ENCODE data around the gene GRB14. TPM values are rescaled to one million over a fixed set of nuclear protein-coding genes. Genes with fewer than 3 reads are reported as not detected.

Gene GRB14
- total and polyA plus RNA-seq, 2 donors, result 0.19 to 0.41 TPM

DNA sequence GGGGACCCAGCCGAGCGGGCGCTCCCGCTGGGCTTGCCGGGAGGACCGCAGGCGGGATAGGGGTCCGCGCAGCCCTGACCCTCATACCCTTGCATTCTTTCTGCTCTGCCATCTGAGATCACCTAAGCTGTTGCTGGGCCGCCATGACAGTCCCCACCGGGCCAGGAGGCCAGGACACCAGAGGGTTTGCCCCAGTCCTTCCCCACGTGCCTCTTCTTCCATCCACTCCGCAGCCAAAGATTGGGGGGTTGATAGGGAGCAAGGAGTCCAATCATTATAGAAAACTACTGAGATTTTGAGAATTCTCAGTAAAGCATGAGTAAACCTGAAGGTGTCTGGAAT lies 453 bp upstream of the GRB14 start:
- Histone ChIP-seq H3K27ac (ENCODE audit: low read depth in 1 of 2, low read length in 1 of 2) (no peak overlapping the region), H3K27me3 (ENCODE audit: control insufficient read depth in 2 of 2, insufficient read depth in 1 of 2, low read length in 1 of 2) (peaks cover 24 to 47% of the 10 kb centered on the region in 2 donors), H3K4me3 (ENCODE audit: low read length in 2 of 2) (peak overlapping the region in 1 of 2 donors; percentile 47), H3K9me3 (ENCODE audit: control insufficient read depth in 2 of 2, insufficient read depth in 1 of 2, low read length in 1 of 2) (no peaks in the 10 kb centered on the region), H3K4me1 (ENCODE audit: control insufficient read depth in 2 of 2, insufficient read depth in 2 of 2, low read length in 2 of 2) (peaks cover 6 to 7% of the 10 kb centered on the region in 2 donors), H3K36me3 (ENCODE audit: control insufficient read depth in 2 of 2, insufficient read depth in 2 of 2, low read length in 1 of 2) (no peaks in the 10 kb centered on the region)
- 4% methylated on average over 13 of the region's 13 CpGs for WGBS
- peak in 1 of 9 donors; percentile 2 for DNase-seq (ENCODE audit: low read depth in 6 of 9, low spot score in 9 of 9)

DNA sequence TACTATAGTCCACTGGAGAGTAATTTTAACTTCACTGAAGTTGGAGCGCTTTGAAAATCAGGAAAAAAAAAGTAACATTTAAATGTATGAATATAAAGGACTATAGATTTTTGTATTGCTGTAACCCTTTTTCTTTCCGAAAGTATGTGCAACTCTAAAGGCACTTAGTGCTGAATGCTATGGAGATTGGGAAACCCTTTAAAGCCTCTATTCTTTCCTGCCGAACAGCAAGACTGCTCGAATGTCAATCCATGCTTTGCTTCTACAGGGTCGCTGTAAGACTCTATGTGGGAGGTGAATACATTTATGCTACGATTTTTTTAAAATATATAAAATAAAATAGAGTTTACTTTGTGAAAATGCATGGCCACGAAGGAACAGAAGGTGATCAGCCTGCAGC lies 825 bp downstream of the GRB14 start:
- no peak overlapping the region for H3K27ac ChIP-seq (ENCODE audit: low read depth in 1 of 2, low read length in 1 of 2)
- H3K9me3 ChIP-seq (ENCODE audit: control insufficient read depth in 2 of 2, insufficient read depth in 1 of 2, low read length in 1 of 2), result no peaks in the 10 kb centered on the region
- no peak overlapping the region for H3K4me3 ChIP-seq (ENCODE audit: low read length in 2 of 2)
- WGBS, result 26% methylated on average over 7 of the region's 7 CpGs
- H3K4me1 ChIP-seq (ENCODE audit: control insufficient read depth in 2 of 2, insufficient read depth in 2 of 2, low read length in 2 of 2), result peaks cover 6 to 7% of the 10 kb centered on the region in 2 donors
- DNase-seq (ENCODE audit: low read depth in 6 of 9, low spot score in 9 of 9), result no peak
- peaks cover 24 to 47% of the 10 kb centered on the region in 2 donors for H3K27me3 ChIP-seq (ENCODE audit: control insufficient read depth in 2 of 2, insufficient read depth in 1 of 2, low read length in 1 of 2)
- H3K36me3 ChIP-seq (ENCODE audit: control insufficient read depth in 2 of 2, insufficient read depth in 2 of 2, low read length in 1 of 2), result no peaks in the 10 kb centered on the region

DNA sequence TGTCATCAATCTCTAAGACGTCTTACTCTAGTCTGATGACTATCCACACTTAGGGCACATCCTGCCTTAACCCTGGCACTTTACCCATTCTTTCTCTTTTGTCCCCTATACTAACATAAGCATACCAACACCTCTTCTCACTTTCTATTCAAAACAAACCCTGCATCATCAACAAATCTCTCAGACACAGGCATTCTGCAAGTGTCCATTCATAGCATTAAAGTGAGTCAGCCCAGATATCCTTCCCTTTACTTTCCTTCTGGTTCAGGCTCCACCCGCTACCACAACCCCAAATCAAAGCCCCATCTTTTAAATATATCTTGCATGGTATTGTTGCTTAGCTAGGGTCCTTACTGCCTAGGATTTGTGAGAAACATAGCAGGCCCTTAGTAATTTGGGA lies 3.8 kb downstream of the GRB14 start:
- H3K36me3 ChIP-seq (ENCODE audit: control insufficient read depth in 2 of 2, insufficient read depth in 2 of 2, low read length in 1 of 2), result no peaks in the 10 kb centered on the region
- WGBS, result 93% methylated on average over 2 of the region's 2 CpGs
- H3K27ac ChIP-seq (ENCODE audit: low read depth in 1 of 2, low read length in 1 of 2), result no peak overlapping the region
- H3K27me3 ChIP-seq (ENCODE audit: control insufficient read depth in 2 of 2, insufficient read depth in 1 of 2, low read length in 1 of 2), result peaks cover 17 to 34% of the 10 kb centered on the region in 2 donors
- H3K9me3 ChIP-seq (ENCODE audit: control insufficient read depth in 2 of 2, insufficient read depth in 1 of 2, low read length in 1 of 2), result no peaks in the 10 kb centered on the region
- DNase-seq (ENCODE audit: low read depth in 6 of 9, low spot score in 9 of 9), result no peak
- H3K4me3 ChIP-seq (ENCODE audit: low read length in 2 of 2), result no peak overlapping the region
- peaks cover 6 to 7% of the 10 kb centered on the region in 2 donors for H3K4me1 ChIP-seq (ENCODE audit: control insufficient read depth in 2 of 2, insufficient read depth in 2 of 2, low read length in 2 of 2)

DNA sequence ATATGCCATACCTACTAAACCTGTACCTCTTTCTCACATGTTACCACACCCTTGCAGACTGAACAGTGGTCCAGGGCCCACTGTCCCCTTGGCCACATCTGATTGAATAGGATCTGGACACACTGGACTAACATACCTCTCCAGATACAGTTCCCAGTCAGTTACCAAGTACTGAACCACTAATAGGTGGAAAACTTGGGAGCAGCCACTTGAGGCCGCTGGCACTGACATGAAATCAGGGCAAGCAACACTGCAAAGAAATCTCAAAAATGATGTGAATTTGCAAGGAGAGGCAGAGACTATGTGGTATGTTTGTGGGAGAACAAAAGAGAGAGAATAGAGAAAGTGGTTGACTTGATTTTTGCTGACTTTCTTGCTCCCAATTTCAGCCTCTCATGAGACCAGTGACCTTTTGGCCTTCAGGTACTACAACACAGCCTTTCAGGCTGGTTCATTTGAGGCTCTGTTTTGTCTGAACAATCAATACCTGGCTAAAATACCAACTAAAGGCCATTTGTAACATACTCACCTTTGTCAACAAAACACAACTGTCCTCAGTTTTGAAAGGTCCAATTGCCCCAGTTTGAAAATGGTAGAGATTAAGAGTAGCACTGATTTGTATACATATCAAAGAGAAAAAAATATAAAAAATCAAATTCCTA lies 7.8 kb downstream of the GRB14 start:
- DNase-seq (ENCODE audit: low read depth in 6 of 9, low spot score in 9 of 9), result no peak
- no peaks in the 10 kb centered on the region for H3K36me3 ChIP-seq (ENCODE audit: control insufficient read depth in 2 of 2, insufficient read depth in 2 of 2, low read length in 1 of 2)
- no peak overlapping the region for H3K4me3 ChIP-seq (ENCODE audit: low read length in 2 of 2)
- H3K4me1 ChIP-seq (ENCODE audit: control insufficient read depth in 2 of 2, insufficient read depth in 2 of 2, low read length in 2 of 2), result no peaks in the 10 kb centered on the region
- WGBS, result 100% methylated on average over 1 of the region's 1 CpG
- no peaks in the 10 kb centered on the region for H3K27me3 ChIP-seq (ENCODE audit: control insufficient read depth in 2 of 2, insufficient read depth in 1 of 2, low read length in 1 of 2)
- H3K9me3 ChIP-seq (ENCODE audit: control insufficient read depth in 2 of 2, insufficient read depth in 1 of 2, low read length in 1 of 2), result no peaks in the 10 kb centered on the region
- H3K27ac ChIP-seq (ENCODE audit: low read depth in 1 of 2, low read length in 1 of 2), result no peak overlapping the region

DNA sequence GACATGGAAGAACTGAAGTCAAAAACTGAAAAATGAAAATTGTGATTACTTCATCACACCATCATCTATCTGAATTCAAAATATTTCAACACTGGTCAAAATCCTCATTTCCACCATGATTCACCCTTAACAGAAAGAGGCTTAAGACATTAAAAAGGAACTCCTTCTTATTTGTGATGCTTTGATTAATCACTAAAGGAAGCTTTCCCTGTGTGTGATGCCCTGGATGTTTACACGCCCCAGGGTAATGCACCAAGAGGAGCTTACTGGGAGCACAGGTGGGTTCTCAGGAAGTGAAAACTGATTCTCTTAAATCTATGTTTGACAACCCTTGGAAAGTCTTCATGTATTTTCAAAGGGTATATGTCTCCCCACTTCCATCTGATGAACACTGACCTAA lies 11.5 kb downstream of the GRB14 start:
- Histone ChIP-seq H3K4me3 (ENCODE audit: low read length in 2 of 2) (no peak overlapping the region), H3K9me3 (ENCODE audit: control insufficient read depth in 2 of 2, insufficient read depth in 1 of 2, low read length in 1 of 2) (no peaks in the 10 kb centered on the region), H3K4me1 (ENCODE audit: control insufficient read depth in 2 of 2, insufficient read depth in 2 of 2, low read length in 2 of 2) (no peaks in the 10 kb centered on the region), H3K27me3 (ENCODE audit: control insufficient read depth in 2 of 2, insufficient read depth in 1 of 2, low read length in 1 of 2) (no peaks in the 10 kb centered on the region), H3K36me3 (ENCODE audit: control insufficient read depth in 2 of 2, insufficient read depth in 2 of 2, low read length in 1 of 2) (no peaks in the 10 kb centered on the region), H3K27ac (ENCODE audit: low read depth in 1 of 2, low read length in 1 of 2) (no peak overlapping the region)
- WGBS, result 93% methylated on average over 1 of the region's 1 CpG
- no peak for DNase-seq (ENCODE audit: low read depth in 6 of 9, low spot score in 9 of 9)

DNA sequence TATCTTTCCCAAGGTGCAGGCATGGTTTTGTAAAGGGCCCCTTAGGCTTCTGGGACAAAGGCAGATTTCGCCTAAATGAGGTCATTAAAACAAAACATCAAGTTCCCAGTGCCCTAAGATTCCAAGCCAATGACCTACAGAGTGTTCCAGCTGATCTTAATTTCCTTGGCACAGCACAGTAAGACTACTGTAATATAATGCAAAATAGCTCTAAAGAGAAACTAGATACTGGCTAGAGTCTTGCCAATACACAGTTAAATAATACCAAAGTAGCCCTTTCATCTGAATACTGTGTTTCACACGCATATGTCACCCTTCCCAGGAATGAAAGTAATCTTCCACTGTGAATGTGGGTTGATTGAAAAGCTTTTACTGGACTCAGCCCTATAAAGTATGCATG lies 14.7 kb downstream of the GRB14 start:
- no peaks in the 10 kb centered on the region for H3K4me1 ChIP-seq (ENCODE audit: control insufficient read depth in 2 of 2, insufficient read depth in 2 of 2, low read length in 2 of 2)
- no peaks in the 10 kb centered on the region for H3K27me3 ChIP-seq (ENCODE audit: control insufficient read depth in 2 of 2, insufficient read depth in 1 of 2, low read length in 1 of 2)
- no peaks in the 10 kb centered on the region for H3K36me3 ChIP-seq (ENCODE audit: control insufficient read depth in 2 of 2, insufficient read depth in 2 of 2, low read length in 1 of 2)
- whole genome bisulfite sequencing, result 92% methylated on average over 2 of the region's 2 CpGs
- H3K27ac ChIP-seq (ENCODE audit: low read depth in 1 of 2, low read length in 1 of 2), result no peak overlapping the region
- H3K9me3 ChIP-seq (ENCODE audit: control insufficient read depth in 2 of 2, insufficient read depth in 1 of 2, low read length in 1 of 2), result no peaks in the 10 kb centered on the region
- no peak overlapping the region for H3K4me3 ChIP-seq (ENCODE audit: low read length in 2 of 2)
- no peak for DNase-seq (ENCODE audit: low read depth in 6 of 9, low spot score in 9 of 9)

DNA sequence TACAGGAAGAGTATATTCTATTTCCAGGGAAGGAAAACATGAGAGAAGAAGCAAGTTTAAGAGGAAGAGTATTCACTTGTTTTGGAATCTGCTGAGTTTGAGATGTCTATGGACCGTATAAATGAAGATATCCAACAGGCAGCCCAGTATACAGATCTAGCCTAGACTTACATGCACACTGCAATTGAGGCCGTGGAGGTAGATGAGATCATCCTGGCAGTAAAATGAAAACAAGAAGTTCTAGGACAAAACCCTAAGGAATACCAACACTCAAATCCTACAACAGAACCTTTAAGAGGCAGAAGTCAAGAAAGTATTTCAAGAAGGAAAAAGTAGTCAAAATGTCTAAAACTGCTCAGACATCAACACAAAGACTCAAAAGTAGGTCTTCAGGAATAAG lies 16.0 kb downstream of the GRB14 start:
- Histone ChIP-seq H3K4me1 (ENCODE audit: control insufficient read depth in 2 of 2, insufficient read depth in 2 of 2, low read length in 2 of 2) (no peaks in the 10 kb centered on the region), H3K9me3 (ENCODE audit: control insufficient read depth in 2 of 2, insufficient read depth in 1 of 2, low read length in 1 of 2) (no peaks in the 10 kb centered on the region), H3K4me3 (ENCODE audit: low read length in 2 of 2) (no peak overlapping the region), H3K27ac (ENCODE audit: low read depth in 1 of 2, low read length in 1 of 2) (no peak overlapping the region), H3K36me3 (ENCODE audit: control insufficient read depth in 2 of 2, insufficient read depth in 2 of 2, low read length in 1 of 2) (no peaks in the 10 kb centered on the region), H3K27me3 (ENCODE audit: control insufficient read depth in 2 of 2, insufficient read depth in 1 of 2, low read length in 1 of 2) (no peaks in the 10 kb centered on the region)
- no peak for DNase-seq (ENCODE audit: low read depth in 6 of 9, low spot score in 9 of 9)
- 92% methylated on average over 2 of the region's 2 CpGs for WGBS

DNA sequence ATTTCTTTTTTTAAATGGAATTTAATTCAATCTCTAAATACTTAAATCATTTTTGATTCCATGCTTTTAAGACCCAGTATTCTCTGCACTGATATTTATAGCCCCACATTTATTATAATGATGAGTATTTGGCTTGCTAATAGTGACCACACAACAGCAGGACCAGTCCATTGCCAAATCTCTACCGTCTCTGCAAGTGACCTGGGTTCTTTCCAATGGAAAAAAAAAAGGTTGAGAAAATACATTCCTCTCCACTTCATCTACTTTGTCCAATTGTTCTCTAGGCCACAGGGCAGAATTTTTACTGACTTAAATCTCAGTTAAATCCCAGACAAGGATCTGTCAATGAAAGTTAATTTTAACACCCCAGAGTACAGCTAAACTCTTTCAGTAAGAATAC lies 20.5 kb downstream of the GRB14 start:
- no peak overlapping the region for H3K4me3 ChIP-seq (ENCODE audit: low read length in 2 of 2)
- no peaks in the 10 kb centered on the region for H3K36me3 ChIP-seq (ENCODE audit: control insufficient read depth in 2 of 2, insufficient read depth in 2 of 2, low read length in 1 of 2)
- WGBS, result 92% methylated on average over 1 of the region's 1 CpG
- DNase-seq (ENCODE audit: low read depth in 6 of 9, low spot score in 9 of 9), result no peak
- no peaks in the 10 kb centered on the region for H3K27me3 ChIP-seq (ENCODE audit: control insufficient read depth in 2 of 2, insufficient read depth in 1 of 2, low read length in 1 of 2)
- H3K4me1 ChIP-seq (ENCODE audit: control insufficient read depth in 2 of 2, insufficient read depth in 2 of 2, low read length in 2 of 2), result no peaks in the 10 kb centered on the region
- no peak overlapping the region for H3K27ac ChIP-seq (ENCODE audit: low read depth in 1 of 2, low read length in 1 of 2)
- H3K9me3 ChIP-seq (ENCODE audit: control insufficient read depth in 2 of 2, insufficient read depth in 1 of 2, low read length in 1 of 2), result no peaks in the 10 kb centered on the region

DNA sequence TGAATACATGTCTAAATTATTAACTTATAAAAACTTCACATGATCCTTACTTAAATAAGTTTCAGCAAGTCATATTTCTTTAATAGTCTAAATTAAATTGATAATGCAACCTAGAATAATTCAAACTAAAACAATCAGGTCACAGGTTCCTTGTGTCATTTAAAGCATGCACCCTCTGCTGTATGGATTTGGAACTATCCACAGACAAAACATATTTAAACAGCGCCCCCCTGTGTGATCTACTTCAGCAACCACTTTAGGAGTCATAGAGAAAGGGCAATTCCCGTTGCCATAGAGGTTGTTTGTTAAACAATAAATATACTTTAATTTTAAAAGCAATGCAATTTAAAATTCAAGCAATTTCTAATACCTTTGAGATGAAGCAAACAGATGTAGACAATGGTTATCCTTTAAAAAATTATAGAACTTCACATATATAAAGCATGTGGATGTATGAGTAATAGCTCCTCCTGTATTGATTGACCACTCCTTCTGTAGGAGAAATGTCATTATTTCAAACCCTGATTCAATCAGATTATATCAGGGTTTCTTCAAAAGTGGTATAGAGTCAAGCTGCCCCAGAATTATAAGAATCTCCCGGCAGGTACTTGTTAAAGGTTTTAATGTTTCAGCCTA lies 21.2 kb downstream of the GRB14 start:
- Histone ChIP-seq H3K27me3 (ENCODE audit: control insufficient read depth in 2 of 2, insufficient read depth in 1 of 2, low read length in 1 of 2) (no peaks in the 10 kb centered on the region), H3K4me1 (ENCODE audit: control insufficient read depth in 2 of 2, insufficient read depth in 2 of 2, low read length in 2 of 2) (no peaks in the 10 kb centered on the region), H3K4me3 (ENCODE audit: low read length in 2 of 2) (no peak overlapping the region), H3K9me3 (ENCODE audit: control insufficient read depth in 2 of 2, insufficient read depth in 1 of 2, low read length in 1 of 2) (no peaks in the 10 kb centered on the region), H3K36me3 (ENCODE audit: control insufficient read depth in 2 of 2, insufficient read depth in 2 of 2, low read length in 1 of 2) (no peaks in the 10 kb centered on the region), H3K27ac (ENCODE audit: low read depth in 1 of 2, low read length in 1 of 2) (no peak overlapping the region)
- peak in 7 of 9 donors; percentile 8 to 64 (median 23) for DNase-seq (ENCODE audit: low read depth in 6 of 9, low spot score in 9 of 9)
- 38% methylated on average over 3 of the region's 3 CpGs for WGBS
